ENCODE data around the gene SORCS2.
"Not testable (repeated sequence)": the region's sequence is repeated elsewhere in the genome, so short reads cannot be mapped to it uniquely, and the experiment has no call there.

SORCS2 gene

DNA sequence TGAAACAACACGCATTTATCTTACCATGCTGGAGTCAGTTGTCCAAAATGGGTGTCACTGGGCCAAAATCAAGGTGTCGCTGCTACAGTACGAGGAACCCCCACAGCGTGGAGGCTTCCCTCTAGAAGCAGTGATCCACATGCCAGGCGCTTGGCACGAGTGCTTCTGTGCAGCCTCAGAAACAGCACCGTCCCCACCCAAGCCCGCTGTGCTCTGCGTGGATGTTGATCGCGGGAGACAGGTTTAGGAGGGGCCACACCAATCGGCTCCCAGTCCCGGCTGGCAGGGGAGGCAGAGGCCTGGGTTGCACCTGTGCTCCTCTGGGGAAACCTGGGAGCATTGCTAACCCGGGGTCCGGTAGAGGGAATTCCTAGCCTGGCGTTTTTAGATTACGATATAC is 407.9 kb downstream of the SORCS2 start:
- no peak for DNase-seq

DNA sequence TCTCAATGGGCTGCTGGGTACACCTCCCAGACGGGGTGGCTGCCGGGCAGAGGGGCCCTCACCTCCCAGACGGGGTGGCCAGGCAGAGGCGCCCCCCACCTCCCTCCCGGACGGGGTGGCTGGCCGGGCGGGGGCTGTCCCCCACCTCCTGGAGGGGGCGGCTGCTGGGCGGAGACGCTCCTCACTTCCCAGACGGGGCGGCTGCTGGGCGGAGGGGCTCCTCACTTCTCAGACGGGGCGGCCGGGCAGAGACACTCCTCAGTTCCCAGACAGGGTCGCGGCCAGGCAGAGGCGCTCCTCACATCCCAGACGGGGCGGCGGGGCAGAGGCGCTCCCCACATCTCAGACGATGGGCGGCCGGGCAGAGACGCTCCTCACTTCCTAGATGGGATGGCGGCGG is 409.8 kb downstream of the SORCS2 start:
- not testable (repeated sequence) for DNase-seq

DNA sequence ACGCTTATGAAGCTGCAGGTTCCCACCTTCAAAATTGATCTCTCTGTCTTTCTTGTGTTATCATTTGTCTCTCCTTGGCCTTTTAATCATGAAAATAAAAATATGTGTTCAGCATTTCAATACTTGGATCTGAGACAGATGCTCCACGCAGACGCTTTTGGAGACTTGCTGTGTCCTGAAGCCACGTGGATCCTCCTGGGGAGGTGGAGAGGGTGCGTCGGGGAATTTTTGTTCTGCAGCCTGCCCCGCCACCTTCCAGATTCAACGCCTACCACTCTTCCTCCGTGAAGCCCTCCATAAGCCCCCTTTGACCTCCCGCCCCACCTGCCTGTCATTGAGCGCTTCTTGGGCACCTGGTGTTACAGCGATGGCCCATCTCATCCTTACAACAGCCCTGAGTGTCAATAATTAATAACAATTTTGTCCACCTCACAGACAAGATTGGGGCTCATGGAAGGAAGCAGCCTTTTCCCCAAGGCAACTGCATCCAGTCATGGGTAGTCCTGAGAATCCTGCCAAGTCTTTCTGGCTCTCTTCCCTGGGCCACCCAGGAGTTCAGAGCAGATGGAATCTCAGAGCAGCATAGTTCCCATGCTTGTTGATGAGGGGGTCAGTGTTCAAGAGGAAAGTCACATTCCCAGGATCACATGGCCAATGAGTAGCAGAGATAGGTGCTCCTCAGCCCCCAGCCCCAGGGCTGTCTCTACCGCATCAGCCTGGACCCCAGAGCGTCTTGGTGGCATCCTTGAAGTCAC is 415.0 kb downstream of the SORCS2 start:
- DNase-seq, result no peak

DNA sequence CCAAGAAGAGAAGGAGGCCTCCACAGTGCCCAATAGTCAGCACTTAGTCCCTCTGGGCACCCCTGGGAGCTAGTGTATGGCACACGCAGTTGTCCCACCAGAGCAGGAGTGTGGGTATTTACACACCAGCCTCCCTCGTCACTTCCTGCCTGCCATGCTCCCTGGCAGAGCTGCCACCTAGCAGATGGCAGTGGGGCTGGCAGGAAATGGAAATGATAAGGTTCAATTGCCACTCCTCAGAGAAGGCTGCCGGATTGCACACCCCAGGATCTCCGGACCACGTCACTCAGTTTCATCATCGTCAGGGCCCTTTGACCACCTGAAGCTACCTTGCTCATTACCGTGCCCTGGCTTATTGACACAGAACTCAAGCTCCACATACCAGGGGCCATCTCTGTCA is 415.7 kb downstream of the SORCS2 start:
- no peak for DNase-seq

DNA sequence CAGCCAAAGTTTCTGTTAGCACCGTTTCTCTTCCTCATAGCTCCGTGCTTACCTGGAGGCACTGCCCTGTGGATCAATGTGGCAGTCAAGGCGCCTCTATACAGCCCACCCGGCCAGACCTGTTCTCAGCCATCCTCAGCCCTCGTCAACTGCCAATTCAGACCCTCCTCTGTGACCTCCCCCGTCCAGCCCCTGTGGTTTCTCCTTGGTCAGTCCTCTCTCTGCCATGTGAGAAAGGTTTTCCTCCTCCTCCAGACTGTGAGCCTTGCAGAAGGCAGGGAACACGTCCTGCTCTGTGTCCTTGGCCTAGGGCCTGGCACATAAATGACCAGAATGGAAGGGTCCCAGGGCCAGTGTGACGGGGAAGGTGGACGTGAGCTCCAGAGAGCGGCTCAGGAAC is 417.0 kb downstream of the SORCS2 start:
- no peak for DNase-seq

DNA sequence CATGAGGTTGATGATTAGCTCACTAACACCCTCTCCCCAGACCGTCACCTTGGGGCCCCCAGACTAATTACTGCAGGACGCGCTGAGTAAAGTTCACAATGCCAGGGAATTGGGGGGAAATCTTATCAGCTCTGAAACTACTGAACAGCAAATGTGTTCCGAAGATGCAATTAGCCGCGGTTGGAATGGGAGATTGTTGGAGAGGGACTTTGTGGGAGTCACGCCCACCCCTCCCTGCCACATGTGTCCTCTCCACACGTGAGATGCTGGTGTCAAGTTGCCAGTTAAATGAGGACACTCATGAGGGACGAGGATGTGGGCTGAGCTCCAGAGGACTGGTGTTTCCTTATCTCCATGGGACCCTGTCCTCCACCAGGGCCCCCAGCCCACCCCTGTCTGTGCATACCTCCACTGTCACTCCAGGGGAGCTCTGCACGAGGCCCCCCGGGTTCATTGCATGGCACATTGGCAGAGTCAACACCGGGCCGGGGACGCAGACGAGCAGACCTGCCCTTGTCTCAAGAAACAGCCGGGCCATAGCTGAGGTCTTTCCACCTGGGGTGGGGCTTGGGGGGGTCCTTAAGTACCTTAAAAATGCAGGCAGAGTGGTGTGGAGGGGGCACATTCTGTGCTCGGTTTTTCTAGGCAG is 417.8 kb downstream of the SORCS2 start:
- DNase-seq, result no peak

DNA sequence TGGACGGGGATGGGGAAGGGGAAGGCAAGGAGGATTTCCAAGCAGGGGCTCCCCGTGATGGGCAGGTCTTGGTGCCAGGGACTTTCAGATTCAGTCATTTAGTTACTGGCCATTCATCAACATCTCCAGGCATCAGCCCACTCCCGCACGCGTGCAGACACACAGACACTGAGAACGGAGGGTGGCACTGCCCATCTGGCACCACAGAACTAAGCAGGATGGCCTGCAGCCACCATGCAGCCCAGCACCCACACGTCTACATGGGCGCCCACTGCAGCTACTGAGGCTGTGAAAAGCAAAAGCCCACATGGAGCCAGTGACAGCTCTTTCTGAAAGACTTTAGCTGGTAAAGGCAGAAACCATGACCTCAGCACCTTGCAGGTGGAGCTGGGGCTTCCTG is 418.5 kb downstream of the SORCS2 start:
- no peak for DNase-seq

DNA sequence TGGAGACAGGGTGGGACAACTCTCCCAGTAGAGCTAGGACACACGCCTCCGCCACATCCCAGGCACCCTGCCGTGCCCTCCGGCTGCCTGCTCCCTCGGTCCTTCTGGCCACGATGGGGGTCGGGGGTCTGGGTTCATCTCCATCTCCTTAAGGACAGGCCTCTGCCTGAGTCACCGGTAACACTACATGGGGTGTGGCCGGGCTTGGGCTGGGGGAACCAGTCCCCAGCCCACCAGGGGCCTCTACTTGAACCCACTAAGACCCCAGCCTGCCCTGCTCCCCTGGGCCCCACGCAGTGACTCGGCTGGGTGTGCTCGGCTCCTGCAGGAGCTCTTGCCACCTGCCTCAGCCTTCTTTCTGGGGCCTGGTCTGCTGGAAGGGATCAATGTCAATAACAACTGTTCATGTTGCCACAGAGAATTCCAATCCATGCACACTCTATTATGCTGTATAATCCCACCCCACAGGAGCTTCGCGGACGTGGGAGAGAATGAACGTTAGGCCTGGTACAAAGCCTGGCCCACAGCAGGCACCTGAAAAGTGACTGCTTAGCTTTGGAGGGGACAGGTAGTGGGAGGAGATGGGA is 420.1 kb downstream of the SORCS2 start:
- no peak for DNase-seq

DNA sequence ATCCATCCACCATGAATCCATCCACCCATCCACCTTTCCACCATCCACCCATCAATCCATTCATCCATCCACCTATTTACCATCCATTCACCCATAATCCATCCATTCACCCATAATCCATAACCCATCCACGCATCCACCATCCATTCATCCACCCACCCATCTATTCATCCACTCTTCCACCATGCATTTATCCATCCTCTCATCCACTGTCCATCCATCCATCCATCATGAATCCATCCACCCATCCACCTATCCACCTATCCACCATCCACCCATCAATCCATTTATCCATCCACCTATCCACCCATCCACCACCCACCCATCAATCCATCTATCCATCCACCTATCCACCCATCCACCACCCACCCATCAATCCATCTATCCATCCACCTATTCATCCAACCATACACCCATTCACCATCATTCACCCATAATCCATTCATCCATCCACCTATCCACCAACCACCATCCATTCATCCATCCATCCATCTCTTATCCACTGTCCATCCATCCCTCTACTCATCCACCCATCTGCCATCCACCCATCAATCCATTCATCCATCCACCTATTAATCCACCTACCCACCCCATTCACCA is 422.1 kb downstream of the SORCS2 start:
- no peak for DNase-seq

DNA sequence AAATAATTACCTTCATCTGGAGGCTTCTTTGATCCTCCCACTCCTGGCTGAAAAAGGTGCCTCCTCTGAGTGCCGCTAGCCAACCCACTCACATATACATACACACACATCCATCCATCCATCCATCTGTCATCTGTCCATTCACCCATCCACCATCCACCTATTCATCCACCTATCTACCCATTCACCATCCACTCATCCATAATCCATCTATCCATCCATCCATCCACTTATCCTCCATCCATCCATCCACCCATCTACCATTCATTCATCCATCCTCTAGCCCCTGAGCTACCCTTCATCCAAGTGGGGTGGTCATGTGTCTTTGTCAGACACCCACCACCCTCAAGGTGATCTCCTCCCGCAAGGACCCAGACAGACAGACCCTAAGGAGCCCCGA is 423.9 kb downstream of the SORCS2 start:
- no peak for DNase-seq

DNA sequence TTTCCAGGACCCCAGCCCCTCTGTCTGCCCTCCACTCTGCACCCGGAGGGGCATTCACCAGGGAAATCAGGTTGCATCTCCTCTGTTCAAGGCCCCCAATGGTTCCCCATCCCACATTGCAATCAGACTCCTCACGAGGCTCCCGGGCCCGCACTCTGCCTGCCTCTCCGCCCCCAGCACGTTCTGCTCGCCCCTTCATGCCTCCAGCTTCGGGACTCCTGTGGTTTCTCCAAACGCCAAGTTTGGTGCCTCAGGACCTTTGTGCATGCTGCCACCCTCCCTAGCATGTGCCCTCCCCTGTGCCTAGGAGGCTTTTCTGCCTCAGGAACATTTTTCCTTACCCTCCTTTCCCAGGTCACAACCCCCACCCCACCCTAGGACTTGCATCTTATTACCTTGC is 426.0 kb downstream of the SORCS2 start:
- DNase-seq, result no peak

DNA sequence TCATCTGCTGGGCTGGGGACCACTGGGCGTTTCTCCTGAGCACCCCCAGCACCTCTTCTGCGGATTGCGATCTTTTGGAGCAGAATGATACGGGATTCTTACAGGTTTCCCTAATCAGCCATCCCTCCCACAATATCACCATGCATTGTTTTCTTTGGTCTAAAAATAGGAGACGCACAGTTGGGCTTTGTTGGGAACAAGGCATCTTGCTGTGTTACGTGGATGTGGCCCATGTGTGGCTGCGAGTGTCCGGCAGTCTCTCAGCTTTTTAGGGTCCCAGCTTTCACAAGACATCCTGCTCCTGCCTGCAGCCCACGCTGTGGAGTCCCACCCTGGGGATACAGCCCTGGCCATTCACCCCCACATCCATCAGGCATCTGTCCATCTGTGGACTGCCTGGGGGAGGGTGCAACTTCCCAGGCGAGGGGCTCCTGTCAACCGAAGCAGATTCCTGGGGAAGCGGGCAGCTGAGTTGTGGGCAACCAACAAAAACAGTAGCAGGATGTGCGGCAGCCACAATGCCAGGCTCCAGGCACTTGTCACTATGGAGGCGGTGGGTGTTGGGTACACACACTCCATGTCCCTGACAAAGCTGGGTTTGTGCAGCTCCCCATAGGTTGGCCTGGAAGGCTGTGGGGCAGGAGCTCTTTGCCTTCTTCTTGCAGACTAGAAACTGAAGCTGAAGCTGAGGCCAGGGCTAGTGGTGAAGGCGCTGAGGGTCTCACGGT is 427.9 kb downstream of the SORCS2 start:
- no peak for DNase-seq

DNA sequence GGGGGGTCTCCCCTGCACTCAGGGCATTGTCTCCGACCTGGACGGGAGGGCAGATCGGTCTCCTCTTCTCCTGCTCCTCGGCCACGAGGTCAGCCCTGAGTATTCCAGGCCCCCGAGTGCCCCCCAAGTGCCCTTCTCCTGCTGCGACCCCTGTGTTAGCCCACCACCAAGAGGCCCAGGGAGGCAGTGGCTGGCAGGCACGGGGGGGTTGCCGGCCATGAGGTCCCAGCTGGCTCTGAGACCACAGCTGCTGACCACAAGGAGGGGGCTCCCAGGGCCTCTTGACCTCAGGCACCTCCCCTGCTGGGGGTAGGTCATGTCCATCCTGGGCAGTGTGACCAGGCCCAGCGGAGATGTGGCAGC is 428.5 kb downstream of the SORCS2 start:
- no peak for DNase-seq

DNA sequence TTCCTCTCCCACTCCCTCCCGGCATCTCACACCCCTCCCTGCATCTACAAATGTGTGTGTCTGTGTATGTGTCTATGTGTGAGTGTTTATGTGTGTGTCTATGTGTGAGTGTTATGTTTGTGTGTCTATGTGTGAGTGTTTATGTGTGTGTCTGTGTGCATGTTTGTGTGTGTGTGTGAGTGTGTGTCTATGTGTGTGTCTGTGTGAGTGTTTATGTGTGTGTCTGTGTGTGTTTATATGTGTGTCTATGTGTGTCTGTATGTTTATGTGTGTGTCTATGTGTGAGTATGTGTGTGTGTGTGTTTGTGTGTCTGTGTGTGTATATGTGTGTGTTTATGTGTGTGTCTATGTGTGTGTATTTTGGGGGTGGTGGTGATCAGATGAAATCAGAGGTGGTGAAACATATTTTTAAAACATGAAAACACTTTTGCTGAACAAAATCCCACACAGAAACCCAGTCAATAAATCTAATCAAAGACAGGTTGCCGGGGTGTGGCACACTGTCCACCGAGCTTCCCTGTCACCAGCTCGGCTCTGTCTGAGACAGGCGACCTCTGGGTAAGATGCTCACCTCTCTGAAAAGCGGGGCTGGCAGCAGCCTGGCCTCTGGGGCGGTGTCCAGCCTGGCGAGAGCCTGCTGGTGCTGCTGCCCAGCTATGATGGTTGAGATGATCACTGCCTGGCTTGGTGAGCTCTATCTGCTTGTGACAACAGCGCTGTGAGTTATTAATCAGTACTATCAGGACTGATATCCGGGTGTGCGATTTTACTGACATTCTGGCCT is 429.1 kb downstream of the SORCS2 start:
- no peak for DNase-seq

DNA sequence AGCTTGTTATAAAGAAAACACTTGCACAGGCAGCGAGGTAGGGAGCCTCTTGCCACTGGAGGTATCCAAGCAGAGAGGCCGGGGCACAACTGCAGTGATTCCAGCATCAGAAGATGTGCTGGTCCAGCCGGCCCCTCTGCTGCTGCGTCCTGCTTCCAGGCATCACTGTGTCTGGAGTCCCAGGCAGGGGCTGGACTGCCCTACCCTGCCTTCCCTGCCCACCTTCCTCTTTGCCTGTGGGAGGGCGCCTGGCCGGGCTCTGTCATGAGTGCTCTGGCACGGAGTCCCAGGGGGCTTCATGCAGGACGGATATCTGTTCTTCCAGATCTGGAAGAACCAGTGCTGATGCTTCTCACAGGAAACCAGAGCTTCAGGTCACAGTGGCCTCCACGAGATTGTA is 430.0 kb downstream of the SORCS2 start:
- DNase-seq, result no peak

DNA sequence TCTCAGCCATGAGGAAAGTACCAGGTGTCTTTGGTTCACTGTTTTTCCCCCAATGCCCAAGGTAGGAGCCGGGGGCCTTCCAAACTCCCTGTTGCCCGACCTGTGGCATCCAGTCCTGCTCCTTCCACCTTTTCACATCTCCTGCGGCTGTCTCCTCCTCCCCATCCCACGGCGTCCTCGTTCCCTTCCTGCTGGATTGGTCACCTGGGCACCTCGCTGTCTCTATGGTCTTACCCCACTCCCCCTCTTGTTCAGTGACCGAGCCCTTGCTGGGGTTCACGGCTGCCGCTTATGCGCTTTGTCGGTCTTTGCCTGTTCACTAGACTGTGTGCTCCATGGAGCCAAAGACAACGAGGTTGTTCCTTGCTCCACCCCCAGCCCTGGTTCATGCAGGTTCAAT is 431.1 kb downstream of the SORCS2 start:
- no peak for DNase-seq

DNA sequence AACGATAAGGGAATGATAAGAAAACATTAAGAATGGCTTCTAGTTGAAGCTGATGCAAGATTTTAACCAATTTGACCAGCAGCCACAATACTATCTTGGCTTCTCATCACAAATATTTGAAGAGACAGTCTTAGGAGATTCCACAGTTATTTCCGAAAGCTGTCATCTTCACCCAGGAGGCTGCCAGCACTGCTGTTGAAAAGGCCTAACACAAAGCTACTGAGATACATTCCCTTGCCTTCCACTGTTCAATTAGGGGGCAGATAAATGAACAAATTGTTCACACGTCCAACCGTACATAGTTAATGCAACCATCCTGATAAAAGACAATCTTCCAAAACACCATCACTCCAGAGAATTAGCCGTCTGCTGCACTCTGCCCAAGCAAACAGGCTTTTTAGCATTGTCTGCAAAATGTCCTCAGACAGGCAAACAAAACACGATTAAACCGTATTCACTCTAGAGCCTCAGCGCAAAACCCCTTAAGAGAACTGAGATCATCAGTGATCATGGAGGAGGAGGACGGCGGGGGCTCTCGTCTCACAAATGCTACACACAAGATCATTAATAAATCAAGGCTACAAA is 432.1 kb downstream of the SORCS2 start:
- no peak for DNase-seq

DNA sequence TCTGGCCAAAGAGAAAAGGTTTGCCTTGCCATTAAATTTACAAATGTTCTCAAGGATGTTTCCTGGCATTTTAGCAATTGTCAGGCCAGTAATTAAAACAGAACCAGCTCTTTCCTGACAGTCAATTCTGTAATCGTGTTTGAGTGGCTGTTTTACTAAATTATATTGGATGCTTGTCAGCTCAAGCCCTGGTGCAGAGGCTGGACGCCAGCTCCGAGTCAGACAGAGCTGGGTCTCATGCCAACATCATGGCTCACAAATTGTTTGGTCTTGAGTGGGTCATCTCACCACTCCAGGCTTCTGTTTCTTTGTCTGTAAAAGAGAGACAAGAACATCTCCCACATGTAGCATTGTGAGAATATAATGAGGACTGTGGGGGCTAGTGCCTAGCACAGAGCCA is 432.7 kb downstream of the SORCS2 start:
- DNase-seq, result no peak

DNA sequence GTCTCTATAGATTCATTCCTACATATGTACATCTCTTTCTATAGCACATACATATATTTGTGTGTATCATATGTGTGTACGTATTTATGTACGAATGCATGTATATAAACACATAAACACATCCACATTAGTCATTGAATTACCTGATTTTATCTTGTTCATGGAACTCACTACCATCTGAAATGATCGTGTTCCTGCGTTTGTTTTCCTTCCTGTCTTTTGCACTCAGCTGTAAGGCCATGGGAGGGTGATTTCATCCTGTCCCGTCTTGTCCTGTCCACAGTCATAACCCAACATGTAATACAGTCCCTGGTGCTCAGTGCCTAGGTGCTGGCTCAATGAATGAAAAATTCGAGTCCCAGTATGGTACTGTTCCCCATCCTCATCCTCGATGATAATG is 434.2 kb downstream of the SORCS2 start:
- DNase-seq, result no peak

DNA sequence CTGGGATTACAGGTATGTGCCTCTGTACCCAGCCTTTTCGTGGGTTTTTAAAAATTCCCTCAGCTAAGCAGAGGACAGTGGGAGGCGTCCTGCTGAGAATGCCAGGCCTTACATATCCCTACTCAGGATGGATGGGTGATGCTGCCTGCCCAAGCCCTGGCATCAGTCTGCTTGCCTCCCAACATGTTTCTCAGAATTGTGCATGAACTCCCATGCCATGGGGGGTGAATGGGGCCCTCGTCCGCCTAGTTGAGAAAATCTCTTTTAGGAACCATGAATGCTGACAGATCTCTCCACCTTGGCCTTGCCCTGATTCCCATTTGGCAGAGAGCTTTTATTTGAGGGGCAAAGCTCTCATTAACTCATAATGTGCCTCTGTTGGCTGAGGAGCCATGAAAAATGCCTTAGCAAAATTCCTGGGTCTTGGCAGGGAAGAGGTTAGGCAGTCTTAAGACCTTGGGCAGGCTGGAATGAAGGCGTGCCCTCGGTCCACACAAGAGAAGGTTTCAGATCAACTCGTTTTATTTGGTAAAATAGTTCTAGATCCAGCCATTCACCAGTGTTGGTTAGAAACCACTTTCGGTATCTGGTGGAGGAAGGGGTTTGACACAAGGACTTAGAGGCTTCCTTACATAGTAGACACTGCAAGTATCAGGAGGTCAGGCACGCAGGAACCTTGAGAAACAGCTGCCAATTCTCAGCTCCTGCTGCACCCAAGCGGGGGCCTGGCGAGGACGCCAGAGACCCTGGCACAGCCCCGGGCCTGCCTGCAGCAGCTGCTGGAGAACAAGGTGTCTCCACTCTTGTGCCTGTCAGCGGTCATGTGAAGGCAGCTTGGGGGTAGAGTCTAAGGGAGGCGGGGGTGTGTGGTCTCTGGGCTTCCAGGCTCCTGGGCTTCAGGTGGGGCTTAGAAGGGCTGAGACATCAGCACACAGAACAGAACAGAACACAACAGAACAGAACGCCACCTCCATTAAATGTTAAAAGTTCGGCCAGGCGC is 435.2 kb downstream of the SORCS2 start:
- DNase-seq, result no peak

DNA sequence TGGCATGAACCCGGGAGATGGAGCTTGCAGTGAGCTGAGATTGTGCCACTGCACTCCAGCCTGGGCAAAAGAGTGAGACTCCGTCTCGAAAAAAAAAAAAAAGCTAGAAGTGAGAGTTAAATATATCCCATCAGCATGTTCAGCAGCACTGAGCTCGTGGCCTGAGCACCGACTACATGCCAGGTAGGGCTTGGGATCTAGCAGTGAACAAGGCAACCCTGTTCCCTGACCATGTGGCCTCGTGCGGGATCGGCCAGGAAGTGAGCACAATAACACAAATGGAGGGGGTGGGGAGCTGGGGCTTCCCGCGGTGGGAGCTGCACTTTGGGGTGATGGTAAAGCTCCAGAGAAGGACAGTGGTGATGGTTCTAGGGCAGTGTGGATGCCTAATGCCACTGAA is 436.1 kb downstream of the SORCS2 start:
- no peak for DNase-seq

All from effector CD4-positive, alpha-beta T cell (primary cell).